Natural killer cell (primary cell): ENCODE data around the gene NEK5. TPM values are rescaled to one million over a fixed set of nuclear protein-coding genes. Genes with fewer than 3 reads are reported as not detected.

Experiments used
- ATAC-seq, 3 donors: fragments of 150-1000 bp in 2 of 3; fragments of 200-7000 bp in 1 of 3; cut with Tn5 transposase; 1 replicate in 1 of 3; 2 replicates in 2 of 3; pipeline ENCODE4 v1.10.0; 2021; ENCODE audit warnings: mild to moderate bottlenecking in 2 of 3, moderate library complexity in 2 of 3
- DNase-seq, 2 donors: peaks; one replicate each; pipeline versions ENCODE4 v3.0.0 to v3.0.0-alpha.2; 2013 to 2021; ENCODE audit warnings: mixed read lengths in 1 of 2
- H3K27ac ChIP-seq: one replicate; pipeline ENCODE4 v1.5.1; 2013; ENCODE audit warnings: mild to moderate bottlenecking, low read length
- H3K27me3 ChIP-seq: one replicate; pipeline ENCODE4 v1.6.1; 2013; ENCODE audit warnings: low read length; ENCODE audit not compliant: control insufficient read depth, insufficient read depth
- H3K36me3 ChIP-seq: one replicate; pipeline ENCODE4 v1.6.1; 2013; ENCODE audit warnings: low read length; ENCODE audit not compliant: control insufficient read depth, insufficient read depth
- H3K4me1 ChIP-seq: one replicate; pipeline ENCODE4 v1.6.1; 2013; ENCODE audit warnings: low read length; ENCODE audit not compliant: control insufficient read depth, insufficient read depth
- H3K4me3 ChIP-seq: one replicate; pipeline ENCODE4 v1.5.1; 2013; ENCODE audit warnings: low read length
- H3K9me3 ChIP-seq: one replicate; pipeline ENCODE4 v1.6.1; 2013; ENCODE audit warnings: low read length; ENCODE audit not compliant: control insufficient read depth, insufficient read depth
- H3K27ac Mint-ChIP-seq, 2 donors: one replicate each; pipeline ENCODE4 v1.8.0; 2022; ENCODE audit warnings: mild to moderate bottlenecking in 2 of 2, mixed read lengths in 2 of 2, moderate library complexity in 1 of 2
- H3K27me3 Mint-ChIP-seq, 2 donors: one replicate each; pipeline ENCODE4 v1.8.0; 2022; ENCODE audit warnings: low read depth in 2 of 2, mixed read lengths in 2 of 2
- H3K36me3 Mint-ChIP-seq: one replicate; pipeline ENCODE4 v1.8.0; 2022; ENCODE audit warnings: mixed read lengths
- H3K4me1 Mint-ChIP-seq, 2 donors: one replicate each; pipeline ENCODE4 v1.8.0; 2022; ENCODE audit warnings: mixed read lengths in 2 of 2
- H3K4me3 Mint-ChIP-seq: one replicate; pipeline ENCODE4 v1.8.0; 2022; ENCODE audit warnings: mild to moderate bottlenecking, moderate library complexity, mixed read lengths
- H3K9me3 Mint-ChIP-seq, 2 donors: one replicate each; pipeline ENCODE4 v1.8.0; 2022; ENCODE audit warnings: mixed read lengths in 2 of 2
- WGBS: methylation state at CpG from one replicate; pipeline ENCODE4 v1.1.7; 2013; ENCODE audit warnings: missing lambda C conversion rate; ENCODE audit not compliant: insufficient coverage; 5-methylcytosine and 5-hydroxymethylcytosine counted together
- intact Hi-C: fragments of 100-400 bp; cut with micrococcal nuclease; formaldehyde crosslinking; loops from one replicate; pipeline ENCODE4 v1.14.2; 2022
- total RNA-seq, 4 donors: library from RNA; stranded (reverse); fragments of 120-200 nt in 1 of 4; gene quantifications; one replicate each; pipeline versions ENCODE4 v1.2.3 to v1.2.4, GENCODE V29; 2013 to 2022
- TF ChIP-seq, protein P1 (sequence below): fragments of 200-600 bp; IDR thresholded peaks from one replicate; pipeline ENCODE4 v1.8.0; 2022; ENCODE audit warnings: antibody characterized with exemption

Gene NEK5
- total RNA-seq, 3 donors from 2014 or later (not counting 1 experiment from before 2014, with no cell fraction given): 0.13 TPM; not detected in 2

DNA sequence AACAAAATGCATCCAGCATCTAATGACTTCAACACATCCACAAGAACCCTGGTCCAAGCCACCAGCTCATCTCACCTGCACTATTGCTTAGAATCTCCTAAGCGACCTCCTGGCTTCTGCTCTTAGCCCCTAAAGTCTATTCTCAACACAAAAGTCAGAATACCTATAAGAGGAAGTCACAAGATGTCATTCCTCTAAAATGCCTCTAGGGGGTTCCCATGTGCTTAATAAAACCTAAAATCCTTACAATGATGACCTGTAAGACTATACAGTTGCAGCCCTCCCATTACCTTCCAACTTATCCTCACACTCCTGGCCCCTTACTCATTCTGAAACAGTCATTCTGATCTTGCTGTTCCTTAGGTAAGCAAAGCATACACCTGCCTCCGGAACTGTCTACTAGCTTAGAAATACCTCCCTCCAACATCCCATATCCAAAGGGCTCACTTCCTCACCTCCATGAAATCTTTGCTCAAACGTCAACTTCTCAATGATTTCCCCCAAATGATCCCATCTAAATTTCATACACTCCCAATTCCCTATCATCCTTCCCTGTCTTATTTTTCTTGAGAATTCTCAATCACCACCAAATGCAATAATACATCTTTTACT lies 127.6 kb downstream of the NEK5 start:
- peak in 1 of 2 donors; percentile 64 for DNase-seq
- H3K9me3 ChIP-seq: no peaks in the 10 kb centered on the region
- Mint-ChIP-seq H3K36me3 (no peaks in the 10 kb centered on the region), H3K27ac (no peak overlapping the region), H3K9me3 (no peaks in the 10 kb centered on the region), H3K27me3 (peaks cover 16 to 44% of the 10 kb centered on the region in 2 donors), H3K4me1 (no peaks in the 10 kb centered on the region), H3K4me3 (no peak overlapping the region)
- no peaks in the 10 kb centered on the region for H3K36me3 ChIP-seq
- peak; percentile 65 to 92 (median 87) for ATAC-seq
- no peaks in the 10 kb centered on the region for H3K27me3 ChIP-seq
- intact Hi-C loops: loop anchor here (1.0 kb wide), 3 partner anchors 126 to 449 kb away; partner anchors contain the start of gene VPS36
- no peak overlapping the region for H3K4me3 ChIP-seq
- H3K4me1 ChIP-seq: no peaks in the 10 kb centered on the region
- 57% methylated on average over 3 of the region's 3 CpGs for WGBS
- H3K27ac ChIP-seq: no peak overlapping the region
- TF ChIP-seq, protein P1, sequence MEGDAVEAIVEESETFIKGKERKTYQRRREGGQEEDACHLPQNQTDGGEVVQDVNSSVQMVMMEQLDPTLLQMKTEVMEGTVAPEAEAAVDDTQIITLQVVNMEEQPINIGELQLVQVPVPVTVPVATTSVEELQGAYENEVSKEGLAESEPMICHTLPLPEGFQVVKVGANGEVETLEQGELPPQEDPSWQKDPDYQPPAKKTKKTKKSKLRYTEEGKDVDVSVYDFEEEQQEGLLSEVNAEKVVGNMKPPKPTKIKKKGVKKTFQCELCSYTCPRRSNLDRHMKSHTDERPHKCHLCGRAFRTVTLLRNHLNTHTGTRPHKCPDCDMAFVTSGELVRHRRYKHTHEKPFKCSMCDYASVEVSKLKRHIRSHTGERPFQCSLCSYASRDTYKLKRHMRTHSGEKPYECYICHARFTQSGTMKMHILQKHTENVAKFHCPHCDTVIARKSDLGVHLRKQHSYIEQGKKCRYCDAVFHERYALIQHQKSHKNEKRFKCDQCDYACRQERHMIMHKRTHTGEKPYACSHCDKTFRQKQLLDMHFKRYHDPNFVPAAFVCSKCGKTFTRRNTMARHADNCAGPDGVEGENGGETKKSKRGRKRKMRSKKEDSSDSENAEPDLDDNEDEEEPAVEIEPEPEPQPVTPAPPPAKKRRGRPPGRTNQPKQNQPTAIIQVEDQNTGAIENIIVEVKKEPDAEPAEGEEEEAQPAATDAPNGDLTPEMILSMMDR: peak; percentile 72

- TF ChIP-seq, protein P1: no peak
- H3K4me1 ChIP-seq: no peaks in the 10 kb centered on the region
- Mint-ChIP-seq H3K27me3 (peaks cover 15 to 46% of the 10 kb centered on the region in 2 donors), H3K4me1 (no peaks in the 10 kb centered on the region), H3K4me3 (no peak overlapping the region), H3K27ac (no peak overlapping the region), H3K9me3 (no peaks in the 10 kb centered on the region), H3K36me3 (no peaks in the 10 kb centered on the region)
- no peak for DNase-seq
- intact Hi-C loops: no loop called here
- 93% methylated on average over 1 of the region's 1 CpG for WGBS
- no peak overlapping the region for H3K4me3 ChIP-seq
- no peak for ATAC-seq
- no peak overlapping the region for H3K27ac ChIP-seq
- no peaks in the 10 kb centered on the region for H3K9me3 ChIP-seq
- H3K27me3 ChIP-seq: no peaks in the 10 kb centered on the region
- H3K36me3 ChIP-seq: no peaks in the 10 kb centered on the region
These were observed 129.0 kb downstream of the NEK5 start for GRCh38 chr13:51999921-52000320.

- no peaks in the 10 kb centered on the region for H3K36me3 ChIP-seq
- Mint-ChIP-seq H3K27ac (no peak overlapping the region), H3K4me1 (no peaks in the 10 kb centered on the region), H3K36me3 (no peaks in the 10 kb centered on the region), H3K9me3 (no peaks in the 10 kb centered on the region), H3K4me3 (no peak overlapping the region), H3K27me3 (peaks cover 15 to 49% of the 10 kb centered on the region in 2 donors)
- ATAC-seq (no peak), DNase-seq (no peak)
- intact Hi-C loops: no loop called here
- H3K9me3 ChIP-seq: no peaks in the 10 kb centered on the region
- H3K27me3 ChIP-seq: no peaks in the 10 kb centered on the region
- 87% methylated on average over 13 of the region's 13 CpGs for WGBS
- no peak overlapping the region for H3K27ac ChIP-seq
- TF ChIP-seq, protein P1: no peak
- no peak overlapping the region for H3K4me3 ChIP-seq
- no peaks in the 10 kb centered on the region for H3K4me1 ChIP-seq
These were observed 129.4 kb downstream of the NEK5 start for GRCh38 chr13:51999510-51999911.
